ENCODE data around the gene NOVA2. TPM values are rescaled to one million over a fixed set of nuclear protein-coding genes. Genes with fewer than 3 reads are reported as not detected.
"Not testable (repeated sequence)": the region's sequence is repeated elsewhere in the genome, so short reads cannot be mapped to it uniquely, and the experiment has no call there.

Gene NOVA2
- total RNA-seq, 1 donor from 2014 or later, result 11.3 TPM

DNA sequence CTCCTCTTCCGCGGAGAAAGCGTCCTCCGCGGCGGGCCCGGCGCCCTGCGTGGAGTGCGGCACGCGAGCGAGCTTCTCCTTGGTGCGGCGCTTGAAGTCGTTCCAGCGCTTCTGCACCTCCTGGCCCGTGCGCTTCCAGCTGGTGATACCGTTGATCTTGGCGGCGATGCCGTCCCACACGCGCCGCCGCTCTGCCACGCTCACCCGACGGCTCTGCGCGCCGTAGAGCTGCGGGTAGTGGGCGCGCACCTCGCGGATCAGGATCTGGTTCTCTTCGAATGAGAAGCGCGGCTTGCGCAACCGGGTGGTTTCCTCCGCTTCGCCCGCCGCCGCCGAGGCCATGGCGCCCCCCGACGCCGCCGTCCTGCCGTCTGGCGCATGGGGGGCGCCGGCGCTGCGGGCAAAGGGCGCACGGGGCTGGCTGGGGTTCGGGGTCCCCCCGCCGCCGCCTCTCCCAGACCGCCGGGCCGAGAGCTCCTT is 72.2 kb downstream of the NOVA2 start:
- peak in 1 of 2 donors; percentile 78 for DNase-seq (ENCODE audit: low spot score in 2 of 2)
- H3K27me3 ChIP-seq, result no peaks in the 10 kb centered on the region
- H3K4me1 ChIP-seq, result peaks cover 7 to 9% of the 10 kb centered on the region in 2 donors
- peak overlapping the region; percentile 72 to 86 for H3K4me3 ChIP-seq
- peaks cover 16 to 18% of the 10 kb centered on the region in 2 donors for H3K36me3 ChIP-seq
- intact Hi-C loops (cut with DNase I), result no loop called here
- H3K9me3 ChIP-seq, result no peaks in the 10 kb centered on the region
- TF ChIP-seq CTCF (IDR thresholded peaks at IDR 0.05), result no peak
- H3K27ac ChIP-seq, result no peak overlapping the region

DNA sequence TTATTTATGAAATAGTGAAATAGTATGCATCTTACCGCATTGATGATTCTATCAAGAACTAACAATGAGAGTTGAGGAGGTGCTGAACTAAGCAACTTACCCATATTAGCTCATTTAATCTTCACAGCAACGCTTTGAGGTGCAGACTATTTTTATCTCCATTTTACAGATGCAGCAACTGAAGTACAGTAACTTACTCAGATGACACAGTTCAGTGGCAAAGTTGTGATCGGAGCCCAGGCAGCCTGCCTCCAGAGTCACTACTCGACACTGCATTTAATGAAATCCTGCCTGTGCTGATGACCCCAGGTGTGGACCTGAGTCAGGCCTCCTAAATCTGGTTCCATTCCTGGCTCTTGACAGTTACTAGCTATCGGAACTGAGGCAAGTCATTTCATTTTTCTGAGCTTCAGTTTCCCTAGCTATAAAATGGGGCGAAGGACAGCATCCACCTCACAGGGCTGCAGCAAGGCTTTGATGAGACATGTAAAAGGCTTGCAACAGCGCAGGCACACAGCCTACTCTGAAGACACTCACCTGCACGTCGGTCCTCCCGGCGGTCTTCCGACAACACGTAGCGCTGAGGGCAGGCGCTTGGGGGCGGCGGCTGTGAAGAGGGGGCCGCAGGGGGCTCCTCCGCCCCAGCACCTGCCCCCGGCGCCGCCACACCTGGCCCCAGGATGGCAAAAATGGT is 72.8 kb downstream of the NOVA2 start:
- H3K9me3 ChIP-seq, result no peaks in the 10 kb centered on the region
- H3K27me3 ChIP-seq, result no peaks in the 10 kb centered on the region
- H3K36me3 ChIP-seq, result peaks cover 18 to 22% of the 10 kb centered on the region in 2 donors
- intact Hi-C loops (cut with DNase I), result no loop called here
- peaks cover 7 to 9% of the 10 kb centered on the region in 2 donors for H3K4me1 ChIP-seq
- no peak for TF ChIP-seq CTCF (IDR thresholded peaks at IDR 0.05)
- no peak for DNase-seq (ENCODE audit: low spot score in 2 of 2)
- no peak overlapping the region for H3K27ac ChIP-seq
- peak overlapping the region; percentile 72 to 86 for H3K4me3 ChIP-seq

GRCh38 chr19:45899919-45900589 is 73.6 kb downstream of the NOVA2 start:
- no peak overlapping the region for H3K27ac ChIP-seq
- intact Hi-C loops (cut with DNase I), result no loop called here
- TF ChIP-seq CTCF (IDR thresholded peaks at IDR 0.05), result no peak

DNA sequence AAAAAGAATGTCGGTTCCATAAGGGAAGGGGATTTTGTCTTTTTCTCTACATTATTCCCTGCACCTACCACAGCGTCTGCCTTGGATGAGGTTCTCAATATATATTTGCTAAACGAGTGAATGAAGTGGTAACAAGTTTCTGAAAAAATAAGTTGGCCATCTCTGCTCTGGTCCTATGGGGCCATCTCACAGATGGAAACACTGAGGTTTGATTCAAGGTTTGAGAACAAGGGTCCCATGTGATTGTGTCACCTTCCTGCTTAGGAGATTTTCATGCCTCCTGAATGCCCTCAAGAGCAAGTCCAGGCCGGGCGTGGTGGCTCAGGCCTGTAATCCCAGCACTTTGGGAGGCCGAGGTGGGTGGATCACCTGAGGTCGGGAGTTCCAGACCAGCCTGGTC is 74.4 kb downstream of the NOVA2 start:
- Histone ChIP-seq H3K27ac (no peak overlapping the region), H3K36me3 (peaks cover 22 to 33% of the 10 kb centered on the region in 2 donors), H3K27me3 (no peaks in the 10 kb centered on the region), H3K4me1 (peaks cover 7 to 9% of the 10 kb centered on the region in 2 donors), H3K4me3 (no peak overlapping the region), H3K9me3 (no peaks in the 10 kb centered on the region)
- DNase-seq (ENCODE audit: low spot score in 2 of 2), result no peak
- intact Hi-C loops (cut with DNase I), result no loop called here
- no peak for TF ChIP-seq CTCF (IDR thresholded peaks at IDR 0.05)

More at GRCh38 chr19:45899919-45900589, 73.6 kb downstream of the NOVA2 start:
- Histone ChIP-seq H3K4me3 (no peak overlapping the region), H3K4me1 (peaks cover 7 to 9% of the 10 kb centered on the region in 2 donors), H3K36me3 (peaks cover 22 to 31% of the 10 kb centered on the region in 2 donors), H3K9me3 (no peaks in the 10 kb centered on the region), H3K27me3 (no peaks in the 10 kb centered on the region)
- no peak for DNase-seq (ENCODE audit: low spot score in 2 of 2)

GRCh38 chr19:45897261-45897812 is 76.3 kb downstream of the NOVA2 start:
- H3K27ac ChIP-seq, result no peak overlapping the region
- H3K4me3 ChIP-seq, result no peak overlapping the region
- no peaks in the 10 kb centered on the region for H3K9me3 ChIP-seq
- peaks cover 7 to 9% of the 10 kb centered on the region in 2 donors for H3K4me1 ChIP-seq
- intact Hi-C loops (cut with DNase I), result no loop called here
- H3K27me3 ChIP-seq, result no peaks in the 10 kb centered on the region
- no peak for TF ChIP-seq CTCF (IDR thresholded peaks at IDR 0.05)
- no peak for DNase-seq (ENCODE audit: low spot score in 2 of 2)
- H3K36me3 ChIP-seq, result peaks cover 22 to 33% of the 10 kb centered on the region in 2 donors

DNA sequence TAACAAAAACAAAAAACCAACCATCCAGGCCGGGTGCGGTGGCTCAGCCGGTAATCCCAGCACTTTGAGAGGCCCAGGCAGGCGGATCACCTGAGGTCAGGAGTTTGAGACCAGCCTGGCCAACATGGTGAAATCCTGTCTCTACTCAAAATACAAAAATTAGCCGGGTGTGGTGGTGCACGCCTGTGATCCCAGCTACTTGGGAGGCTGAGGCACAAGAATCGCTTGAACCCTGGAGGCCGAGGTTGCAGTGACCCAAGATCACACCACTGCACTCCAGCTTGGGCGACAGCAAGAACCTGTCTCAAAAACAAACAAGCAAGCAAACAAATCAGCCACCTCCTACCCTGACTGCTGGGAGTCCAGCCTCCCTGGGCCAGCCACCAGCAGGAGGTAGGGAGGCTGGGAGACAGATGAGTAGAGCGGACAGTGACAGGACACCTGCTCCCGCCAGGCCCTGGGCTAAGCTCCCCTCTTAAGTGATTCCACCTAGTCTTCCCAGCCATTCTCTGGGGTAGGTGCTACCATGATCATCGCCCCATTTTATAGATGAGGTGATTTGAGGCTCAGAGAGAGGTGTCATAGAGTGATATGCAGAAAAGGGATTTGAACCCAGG is 77.6 kb downstream of the NOVA2 start:
- H3K27ac ChIP-seq; H3K27me3 ChIP-seq; H3K4me3 ChIP-seq; DNase-seq (ENCODE audit: low spot score in 2 of 2); intact Hi-C loops (cut with DNase I); H3K4me1 ChIP-seq; H3K9me3 ChIP-seq: not testable (repeated sequence)
- H3K36me3 ChIP-seq, result peaks cover 22 to 33% of the 10 kb centered on the region in 2 donors

Data from ascending aorta (tissue), 2 donors.